ENCODE measurements around the gene MRTFB. TPM values are rescaled to one million over a fixed set of nuclear protein-coding genes. Genes with fewer than 3 reads are reported as not detected.

Gene MRTFB
- total RNA-seq, 1 donor from 2014 or later, result 12.9 TPM

DNA sequence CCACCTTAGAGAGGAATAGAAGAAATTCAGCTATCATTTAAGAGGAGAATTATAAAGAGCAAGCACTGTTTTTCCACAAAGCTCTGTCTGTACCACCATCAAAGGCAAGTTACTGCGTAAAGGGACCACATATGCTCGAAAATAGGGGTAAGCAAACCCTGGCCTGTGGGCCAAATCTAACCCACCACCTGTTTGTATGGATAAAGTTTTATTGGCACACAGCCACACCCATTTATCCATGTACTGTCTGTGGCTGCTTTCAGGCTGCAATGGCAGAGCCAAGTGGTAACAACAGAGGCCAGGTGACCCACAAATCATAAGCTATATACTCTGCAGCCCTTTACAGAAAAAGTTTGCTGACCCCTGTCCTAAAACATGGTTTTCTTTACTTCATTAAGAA lies 180.3 kb downstream of the MRTFB start:
- TF ChIP-seq, protein P1, sequence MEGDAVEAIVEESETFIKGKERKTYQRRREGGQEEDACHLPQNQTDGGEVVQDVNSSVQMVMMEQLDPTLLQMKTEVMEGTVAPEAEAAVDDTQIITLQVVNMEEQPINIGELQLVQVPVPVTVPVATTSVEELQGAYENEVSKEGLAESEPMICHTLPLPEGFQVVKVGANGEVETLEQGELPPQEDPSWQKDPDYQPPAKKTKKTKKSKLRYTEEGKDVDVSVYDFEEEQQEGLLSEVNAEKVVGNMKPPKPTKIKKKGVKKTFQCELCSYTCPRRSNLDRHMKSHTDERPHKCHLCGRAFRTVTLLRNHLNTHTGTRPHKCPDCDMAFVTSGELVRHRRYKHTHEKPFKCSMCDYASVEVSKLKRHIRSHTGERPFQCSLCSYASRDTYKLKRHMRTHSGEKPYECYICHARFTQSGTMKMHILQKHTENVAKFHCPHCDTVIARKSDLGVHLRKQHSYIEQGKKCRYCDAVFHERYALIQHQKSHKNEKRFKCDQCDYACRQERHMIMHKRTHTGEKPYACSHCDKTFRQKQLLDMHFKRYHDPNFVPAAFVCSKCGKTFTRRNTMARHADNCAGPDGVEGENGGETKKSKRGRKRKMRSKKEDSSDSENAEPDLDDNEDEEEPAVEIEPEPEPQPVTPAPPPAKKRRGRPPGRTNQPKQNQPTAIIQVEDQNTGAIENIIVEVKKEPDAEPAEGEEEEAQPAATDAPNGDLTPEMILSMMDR (conservative IDR thresholded peaks at IDR 0.05; ENCODE audit: low read depth, low read length), result no peak
- DNase-seq (ENCODE audit: low read depth), result no peak

DNA sequence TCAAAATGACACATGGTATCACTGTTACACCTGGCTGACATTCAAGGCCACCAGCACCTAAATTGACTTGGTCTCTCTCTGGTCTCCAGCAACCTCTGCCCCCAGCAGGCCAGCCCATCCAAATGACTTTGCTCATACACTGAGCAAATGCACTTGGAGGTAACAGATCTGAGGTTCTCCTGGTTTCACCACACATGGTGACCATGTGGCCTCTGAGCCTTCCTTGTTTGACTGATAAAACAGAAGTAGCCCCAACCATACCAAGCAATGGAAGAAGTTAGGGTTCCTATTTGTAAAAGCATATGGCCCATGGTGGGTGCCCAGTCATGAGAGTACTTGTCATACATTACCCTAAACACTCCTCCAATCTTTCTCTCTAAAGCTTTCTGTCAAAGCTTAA lies 181.7 kb downstream of the MRTFB start:
- DNase-seq (ENCODE audit: low read depth), result no peak
- no peak overlapping the region for H3K4me3 ChIP-seq (ENCODE audit: low read depth, low read length)
- TF ChIP-seq, protein P1 (conservative IDR thresholded peaks at IDR 0.05; ENCODE audit: low read depth, low read length), result no peak

More for the DNA sequence above, 180.3 kb downstream of the MRTFB start:
- H3K4me3 ChIP-seq (ENCODE audit: low read depth, low read length), result no peak overlapping the region

DNA sequence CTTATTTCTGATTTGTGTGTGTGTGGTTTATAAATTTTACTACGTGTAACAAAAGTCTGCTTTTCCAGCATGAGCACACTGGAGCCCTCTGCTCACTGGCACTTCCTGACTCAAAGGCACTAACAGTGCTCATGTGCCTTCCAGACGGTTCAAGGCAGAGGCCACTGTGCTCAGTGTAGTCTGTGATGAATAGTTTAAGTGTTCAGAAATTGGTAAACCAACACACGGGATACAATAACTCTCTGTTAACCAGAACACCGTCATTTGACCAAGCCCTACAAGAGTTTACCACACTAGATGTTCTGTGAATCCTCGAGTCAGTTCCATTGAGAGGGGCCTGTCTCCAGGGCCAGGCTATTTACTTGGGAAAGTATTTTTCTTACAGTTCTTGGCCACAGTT lies 191.9 kb downstream of the MRTFB start:
- no peak for DNase-seq (ENCODE audit: low read depth)
- no peak overlapping the region for H3K4me3 ChIP-seq (ENCODE audit: low read depth, low read length)
- TF ChIP-seq, protein P1 (conservative IDR thresholded peaks at IDR 0.05; ENCODE audit: low read depth, low read length), result no peak

DNA sequence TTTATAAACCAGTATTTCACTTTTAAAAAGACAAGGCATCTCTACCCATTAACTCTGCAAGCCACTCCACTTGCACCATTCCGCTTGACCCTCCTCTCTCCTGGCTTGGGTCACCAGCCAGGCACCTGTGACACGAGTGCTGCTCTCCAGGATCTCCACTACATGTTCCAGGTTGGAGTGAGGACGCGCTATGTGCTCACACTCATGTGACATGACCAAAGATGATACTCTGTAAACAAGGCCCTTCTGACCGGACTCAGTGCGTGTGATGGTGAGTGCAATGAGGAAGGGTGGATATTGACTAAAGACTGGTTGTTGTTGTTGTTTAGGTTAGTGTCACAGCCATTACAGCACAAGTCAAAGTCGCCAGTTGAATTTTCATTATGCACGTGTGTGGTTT lies 192.7 kb downstream of the MRTFB start:
- DNase-seq (ENCODE audit: low read depth), result no peak
- TF ChIP-seq, protein P1 (conservative IDR thresholded peaks at IDR 0.05; ENCODE audit: low read depth, low read length), result no peak
- no peak overlapping the region for H3K4me3 ChIP-seq (ENCODE audit: low read depth, low read length)

DNA sequence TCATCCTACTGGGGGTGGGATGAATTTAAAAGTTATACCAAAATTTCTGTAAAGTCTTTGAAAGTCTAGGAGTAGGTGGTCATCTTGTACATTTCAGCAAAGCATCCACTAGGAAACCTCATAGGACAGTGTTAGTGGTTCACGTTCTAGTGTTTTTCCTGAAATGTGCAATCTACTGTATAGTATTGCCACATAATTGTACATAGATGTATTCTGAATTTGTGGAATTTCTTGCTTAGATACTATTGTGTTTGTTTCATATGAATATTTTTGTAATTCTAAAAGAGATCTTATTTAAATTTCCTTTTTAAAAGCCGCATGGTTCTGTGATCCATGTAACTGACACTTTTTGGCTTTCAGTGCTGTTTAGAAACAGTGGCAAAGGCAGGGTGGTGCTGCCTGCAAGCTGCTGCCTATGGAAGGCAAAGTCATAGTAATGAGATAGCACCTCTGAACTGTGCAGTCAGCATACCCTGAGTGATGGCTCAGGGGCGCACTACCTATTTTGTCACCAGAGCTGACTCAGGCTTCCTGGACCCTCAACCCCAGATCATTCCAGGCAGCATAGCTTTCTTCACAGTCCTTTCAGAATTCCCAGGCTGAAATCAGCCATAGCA lies 193.3 kb downstream of the MRTFB start:
- H3K4me3 ChIP-seq (ENCODE audit: low read depth, low read length), result no peak overlapping the region
- DNase-seq (ENCODE audit: low read depth), result no peak
- TF ChIP-seq, protein P1 (conservative IDR thresholded peaks at IDR 0.05; ENCODE audit: low read depth, low read length), result no peak

DNA sequence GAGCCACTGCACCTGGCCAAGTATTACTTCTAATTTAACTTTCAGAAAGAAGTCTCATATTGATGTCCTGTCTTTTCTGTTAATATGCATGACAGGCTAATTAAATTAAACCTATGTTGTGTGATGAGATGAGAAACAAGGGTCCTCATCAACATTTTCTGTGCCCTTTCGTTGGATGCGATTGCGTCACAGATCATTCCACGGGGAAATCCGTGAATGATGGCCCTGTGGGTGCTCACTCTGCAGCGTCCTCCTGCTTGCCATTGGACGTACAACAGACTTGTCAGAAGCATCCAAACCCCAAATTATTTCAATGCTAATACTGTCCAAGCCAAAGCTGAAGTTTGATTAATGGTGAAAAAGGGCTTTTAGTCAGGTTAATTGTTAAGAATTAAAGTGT lies 197.0 kb downstream of the MRTFB start:
- no peak overlapping the region for H3K4me3 ChIP-seq (ENCODE audit: low read depth, low read length)
- TF ChIP-seq, protein P1 (conservative IDR thresholded peaks at IDR 0.05; ENCODE audit: low read depth, low read length), result no peak
- no peak for DNase-seq (ENCODE audit: low read depth)

DNA sequence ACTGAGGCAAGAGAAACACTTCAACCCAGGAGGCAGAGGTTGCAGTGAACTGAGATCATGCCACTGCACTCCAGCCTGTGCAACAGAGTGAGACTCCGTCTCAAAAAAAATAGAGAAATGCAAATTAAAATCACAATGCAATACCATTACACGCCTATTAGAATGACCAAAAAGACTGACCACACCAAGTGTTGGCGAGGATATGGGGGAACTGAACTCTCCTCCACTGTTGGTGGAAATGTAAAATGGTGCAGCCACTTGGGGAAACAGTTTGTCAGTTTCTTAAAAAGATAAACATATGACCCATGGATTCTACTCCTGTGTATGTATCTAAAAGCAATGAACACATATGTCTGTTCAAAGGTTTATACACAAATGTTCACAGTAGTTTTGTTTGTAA lies 204.8 kb downstream of the MRTFB start:
- no peak overlapping the region for H3K4me3 ChIP-seq (ENCODE audit: low read depth, low read length)
- TF ChIP-seq, protein P1 (conservative IDR thresholded peaks at IDR 0.05; ENCODE audit: low read depth, low read length), result no peak
- no peak for DNase-seq (ENCODE audit: low read depth)

All from epithelial cell of proximal tubule (primary cell).